ENCODE results near the gene RPTOR. TPM values are rescaled to one million over a fixed set of nuclear protein-coding genes. Genes with fewer than 3 reads are reported as not detected.

Gene RPTOR
- total RNA-seq, 1 experiment from 2014 or later: 10.1 TPM

DNA sequence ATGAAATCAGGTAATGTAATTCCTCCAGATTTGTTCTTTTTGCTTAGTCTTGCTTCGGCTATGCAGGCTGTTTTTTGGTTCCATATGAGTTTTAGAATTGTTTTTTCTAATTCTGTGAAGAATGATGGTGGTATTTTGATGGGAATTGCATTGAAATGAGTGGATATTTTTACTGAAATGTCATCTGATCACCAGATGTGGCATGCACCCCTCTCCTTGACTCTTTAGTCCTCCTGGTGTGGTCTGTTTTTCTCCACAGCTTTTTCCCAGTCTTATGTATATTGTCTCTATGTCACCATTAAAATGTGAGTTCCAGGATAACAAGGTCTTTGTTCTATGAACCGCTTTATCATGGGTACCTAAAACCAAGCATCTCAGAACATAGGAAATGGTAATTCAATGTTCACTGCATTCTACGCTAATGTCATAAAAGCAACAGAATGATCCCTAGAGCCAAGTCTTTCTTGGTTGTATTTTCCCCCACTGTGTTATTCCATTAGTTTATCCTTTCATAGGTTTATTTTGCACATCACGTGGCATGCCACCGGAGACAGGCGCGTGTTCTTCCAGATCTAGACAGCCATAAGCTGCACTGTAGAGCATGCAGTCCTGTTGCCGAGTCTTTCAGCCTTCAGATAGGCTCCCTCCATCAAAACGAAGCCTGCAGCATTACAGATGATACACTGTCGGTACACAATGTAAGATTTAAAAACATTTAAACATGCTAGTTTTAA, 172.5 kb downstream of the RPTOR start:
- DNase-seq (ENCODE audit: low read depth): peak; percentile 44

DNA sequence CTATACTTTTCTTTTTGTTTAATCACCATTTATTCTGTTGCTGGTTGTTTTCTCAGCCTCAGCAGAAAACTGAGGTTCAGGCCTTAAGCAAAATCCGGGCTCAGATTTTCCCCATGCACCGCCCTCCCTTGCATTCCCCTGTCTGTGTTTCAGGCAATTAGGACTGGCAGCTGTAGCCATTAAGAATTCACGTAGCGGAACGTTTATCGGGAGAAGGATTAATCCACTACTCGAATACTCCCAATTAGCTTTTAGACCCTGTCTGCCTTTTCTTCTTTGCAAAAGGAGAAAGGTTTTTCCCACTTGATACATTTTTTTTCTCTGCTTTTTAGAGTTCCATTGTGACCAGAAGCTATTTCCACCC, 173.1 kb downstream of the RPTOR start:
- DNase-seq (ENCODE audit: low read depth): no peak

DNA sequence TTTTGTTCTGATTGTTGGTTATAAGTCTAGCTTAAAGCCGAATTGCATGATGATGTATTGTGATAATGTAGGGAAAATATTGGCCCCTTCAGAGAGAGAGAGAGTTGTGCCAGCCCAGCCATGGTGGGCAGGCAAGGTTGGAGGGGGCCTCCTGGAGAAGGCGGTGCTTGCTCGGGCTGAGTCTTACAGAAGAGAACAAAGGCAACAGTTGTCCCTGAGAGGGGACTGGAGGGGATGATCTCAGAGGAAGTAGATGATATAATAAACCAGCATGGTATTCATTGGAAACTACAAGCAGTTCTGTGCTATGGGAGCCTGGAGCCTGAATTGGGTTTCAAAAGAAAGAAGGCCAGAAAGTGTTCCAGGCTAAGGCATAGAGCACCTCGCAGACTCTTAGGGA, 173.8 kb downstream of the RPTOR start:
- peak; percentile 34 for DNase-seq (ENCODE audit: low read depth)

DNA sequence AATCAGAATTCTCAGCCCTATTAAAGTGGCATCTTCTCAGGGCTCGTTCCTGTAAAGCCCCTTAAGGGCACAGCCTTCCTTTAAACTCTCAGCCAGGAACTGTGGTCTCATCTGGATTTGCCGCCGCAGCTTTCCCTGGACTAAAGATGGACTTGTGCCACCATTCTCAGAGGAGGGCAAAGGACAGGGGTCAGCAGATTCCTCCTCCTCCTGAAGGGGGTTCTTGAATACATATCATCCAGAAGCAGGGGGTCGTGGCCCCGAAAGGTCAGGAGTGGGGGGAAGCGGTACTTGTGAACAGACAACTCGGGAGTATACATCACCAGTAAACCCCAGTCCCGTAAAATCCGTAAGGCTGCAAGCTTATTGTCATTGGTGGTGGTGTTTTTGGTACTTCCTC, 174.8 kb downstream of the RPTOR start:
- no peak for DNase-seq (ENCODE audit: low read depth)

DNA sequence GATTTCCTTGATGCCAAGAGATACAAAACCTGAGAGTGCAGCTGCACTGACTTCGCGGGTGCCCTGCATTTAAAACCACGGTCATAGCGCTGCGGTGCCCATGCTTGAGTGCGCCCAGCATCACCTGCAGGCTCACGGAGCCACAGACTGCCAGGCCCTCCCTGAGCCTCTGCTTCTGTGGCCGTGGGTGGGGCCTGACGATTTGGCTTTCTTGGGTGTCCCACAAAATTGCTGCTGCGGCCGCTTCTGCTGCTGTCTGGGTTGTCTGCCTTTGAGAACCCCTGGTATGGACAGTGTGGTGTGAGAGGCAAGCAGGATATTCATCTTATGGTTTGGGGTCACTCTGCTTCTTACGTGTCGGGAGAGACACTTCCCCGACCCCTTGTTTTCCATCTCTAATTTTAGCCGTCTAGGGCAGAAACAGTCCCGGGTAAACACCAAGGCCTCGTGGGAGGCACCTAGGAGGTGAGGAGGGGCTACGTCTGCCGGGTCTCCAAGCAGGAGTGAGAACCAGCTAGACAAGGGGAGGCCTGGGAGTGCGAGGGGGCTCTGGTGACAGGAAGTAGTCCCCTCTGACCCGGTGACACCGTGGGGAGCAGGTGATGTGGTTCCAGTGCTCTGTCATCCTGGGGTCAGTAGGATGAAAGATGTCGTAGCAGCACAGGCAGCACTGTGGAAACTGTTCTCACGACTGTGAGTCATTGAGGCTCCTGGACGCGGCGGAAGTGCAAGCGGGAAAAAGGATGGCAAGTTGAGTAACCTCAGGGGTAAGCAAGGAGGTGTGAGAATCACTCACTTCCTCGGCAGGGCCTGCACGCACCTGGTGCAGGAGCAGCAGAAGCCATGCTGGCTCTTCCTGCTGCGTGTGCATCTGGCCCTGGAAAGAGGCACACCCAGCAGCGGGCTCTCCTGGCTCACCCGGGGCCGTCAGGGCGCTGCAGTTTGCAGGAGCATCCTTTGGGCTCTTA, 176.3 kb downstream of the RPTOR start:
- peak; percentile 81 for DNase-seq (ENCODE audit: low read depth)

DNA sequence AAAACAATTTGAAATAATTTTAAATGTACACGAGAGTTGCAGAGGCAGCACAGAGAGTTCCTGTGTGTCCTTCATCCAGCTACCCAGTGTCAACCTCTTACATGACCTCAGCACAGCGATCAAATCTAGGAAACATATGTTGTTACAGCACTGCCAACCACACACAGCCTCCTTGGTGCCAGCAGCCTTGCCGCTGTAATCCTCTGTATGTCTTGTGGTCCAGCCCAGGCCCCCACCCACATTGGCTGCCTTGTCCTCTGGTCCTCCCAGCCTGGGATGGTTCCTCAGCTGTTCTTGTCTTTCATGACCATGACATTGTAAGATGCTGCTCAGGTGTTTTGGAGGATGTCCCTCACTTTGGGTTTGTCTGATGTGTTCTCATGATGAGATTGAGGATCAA, 178.0 kb downstream of the RPTOR start:
- DNase-seq (ENCODE audit: low read depth): no peak

DNA sequence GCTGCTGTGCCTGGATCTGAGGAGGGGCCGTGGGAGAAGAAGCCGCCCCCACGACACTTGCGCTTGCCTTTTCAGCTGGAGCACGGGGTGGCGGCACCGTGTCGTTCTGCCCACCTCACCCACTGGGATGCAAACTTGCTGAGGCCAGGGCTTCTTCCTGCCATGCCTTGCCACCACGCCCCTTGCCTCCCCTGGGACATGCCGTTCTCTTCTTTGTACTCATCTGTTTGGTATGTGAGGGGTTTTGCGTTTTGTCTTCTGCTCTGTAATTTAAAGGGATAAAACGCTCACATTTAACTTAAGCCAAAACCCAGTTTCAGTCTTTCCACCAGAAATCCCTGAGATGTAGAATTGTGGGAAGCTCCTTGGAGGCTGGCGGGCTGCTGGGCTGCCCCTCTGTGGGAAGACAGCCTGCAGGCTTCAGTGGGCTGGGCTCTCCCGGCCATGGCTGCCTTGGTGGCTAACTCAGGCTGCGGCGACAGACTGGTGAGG, 180.2 kb downstream of the RPTOR start:
- DNase-seq (ENCODE audit: low read depth): peak; percentile 86

DNA sequence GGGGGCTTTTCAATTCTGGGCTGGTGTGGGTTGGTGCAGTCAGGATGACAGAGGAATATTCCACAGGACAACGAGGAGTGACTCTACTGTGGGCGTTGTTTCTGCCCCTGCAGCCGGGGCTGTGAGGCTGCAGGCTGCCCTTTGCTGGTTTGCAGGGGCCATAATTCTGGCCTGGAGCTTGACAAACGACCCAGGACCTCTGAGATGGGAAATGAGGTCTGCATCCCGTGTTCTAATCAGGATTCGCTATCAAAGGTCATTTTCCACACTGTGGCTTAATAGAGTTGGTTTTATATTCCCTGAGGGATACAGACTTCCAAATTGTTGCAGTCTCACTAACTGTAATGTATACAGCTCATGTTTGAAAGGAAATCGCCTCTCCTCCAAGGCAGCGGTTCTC, 180.9 kb downstream of the RPTOR start:
- peak; percentile 58 for DNase-seq (ENCODE audit: low read depth)

DNA sequence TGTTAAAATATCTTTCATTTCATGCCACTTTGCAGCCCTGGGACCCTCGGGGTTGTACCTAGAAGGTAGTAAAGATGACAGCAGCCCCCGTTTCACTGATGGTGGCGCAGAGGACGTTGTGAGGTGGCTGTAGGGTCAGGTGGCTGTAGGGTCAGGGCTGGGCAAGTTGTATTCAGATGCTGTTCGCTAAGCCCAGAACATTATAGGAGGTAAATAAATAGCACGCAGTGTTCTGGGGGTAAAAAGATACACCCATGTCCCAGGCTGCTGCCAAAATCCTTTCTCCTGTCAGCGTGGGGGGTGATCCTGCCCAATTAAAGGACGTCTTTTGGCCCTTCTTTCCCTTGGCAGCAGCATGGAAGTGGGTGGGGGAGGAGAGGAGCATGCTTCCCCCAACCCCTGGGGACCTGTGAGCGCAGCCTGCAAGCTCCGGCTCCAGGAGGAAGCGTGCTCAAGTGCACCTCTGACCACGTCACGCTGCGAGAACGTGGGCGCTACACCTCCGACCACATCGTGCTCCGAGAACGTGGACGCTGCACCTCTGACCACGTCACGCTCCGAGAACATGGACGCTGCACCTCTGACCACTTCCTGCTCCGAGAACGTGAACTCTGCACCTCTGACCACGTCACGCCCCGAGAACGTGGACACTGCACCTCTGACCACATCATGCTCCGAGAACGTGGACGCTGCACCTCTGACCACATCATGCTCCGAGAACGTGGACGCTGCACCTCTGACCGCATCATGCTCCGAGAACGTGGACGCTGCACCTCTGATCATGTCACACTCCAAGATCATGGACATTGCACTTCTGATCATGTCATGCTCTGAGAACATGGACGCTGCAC, 182.1 kb downstream of the RPTOR start:
- no peak for DNase-seq (ENCODE audit: low read depth)

DNA sequence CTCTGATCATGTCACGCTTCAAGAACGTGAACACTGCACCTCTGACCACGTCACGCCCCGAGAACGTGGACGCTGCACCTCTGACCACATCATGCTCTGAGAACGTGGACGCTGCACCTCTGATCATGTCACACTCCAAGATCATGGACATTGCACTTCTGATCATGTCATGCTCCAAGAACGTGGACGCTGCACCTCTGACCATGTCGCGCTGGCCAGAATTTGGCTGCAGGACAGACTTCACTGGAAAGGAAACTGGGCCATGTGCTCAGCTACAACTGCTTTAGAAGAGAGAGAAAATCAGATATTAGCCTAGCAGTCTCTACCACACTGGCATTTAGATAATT, 182.7 kb downstream of the RPTOR start:
- DNase-seq (ENCODE audit: low read depth): no peak

DNA sequence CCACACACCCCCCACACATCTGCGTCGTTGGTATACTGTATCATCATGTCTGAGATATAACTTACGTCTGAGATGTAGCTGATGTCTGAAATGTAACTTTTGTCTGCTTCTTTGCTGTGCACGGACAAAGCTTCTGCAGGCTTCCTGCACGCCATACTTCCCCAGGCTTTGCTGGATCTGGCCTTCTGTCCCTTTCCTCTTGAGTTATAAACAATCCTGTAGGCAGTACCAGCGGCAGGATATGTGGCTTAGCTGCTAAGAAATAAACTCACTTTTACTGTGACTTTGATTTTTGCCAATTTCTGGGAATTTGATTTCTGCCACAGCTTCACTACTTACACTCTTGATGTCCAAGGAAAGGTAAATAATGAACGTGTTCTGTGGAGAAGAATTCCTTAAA, 184.4 kb downstream of the RPTOR start:
- no peak for DNase-seq (ENCODE audit: low read depth)

DNA sequence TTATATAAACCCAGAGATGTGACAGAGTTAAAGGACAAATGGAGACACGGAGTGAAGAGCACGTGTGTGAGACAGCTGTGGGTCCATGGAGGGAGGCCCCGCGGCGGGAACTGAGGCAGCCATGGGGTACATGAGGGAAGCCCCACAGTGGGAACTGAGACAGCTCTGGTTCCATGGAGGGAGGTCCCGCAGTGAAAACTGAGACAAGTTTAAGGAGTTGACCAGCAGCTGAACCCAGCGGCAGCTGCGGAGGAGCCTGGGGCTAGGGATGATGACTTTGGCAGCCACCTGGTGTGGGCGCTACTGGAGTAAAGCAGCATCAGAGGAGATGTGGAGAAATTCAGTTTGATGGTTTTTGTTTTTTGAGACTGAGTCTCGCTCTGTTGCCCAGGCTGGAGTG, 185.1 kb downstream of the RPTOR start:
- no peak for DNase-seq (ENCODE audit: low read depth)

DNA sequence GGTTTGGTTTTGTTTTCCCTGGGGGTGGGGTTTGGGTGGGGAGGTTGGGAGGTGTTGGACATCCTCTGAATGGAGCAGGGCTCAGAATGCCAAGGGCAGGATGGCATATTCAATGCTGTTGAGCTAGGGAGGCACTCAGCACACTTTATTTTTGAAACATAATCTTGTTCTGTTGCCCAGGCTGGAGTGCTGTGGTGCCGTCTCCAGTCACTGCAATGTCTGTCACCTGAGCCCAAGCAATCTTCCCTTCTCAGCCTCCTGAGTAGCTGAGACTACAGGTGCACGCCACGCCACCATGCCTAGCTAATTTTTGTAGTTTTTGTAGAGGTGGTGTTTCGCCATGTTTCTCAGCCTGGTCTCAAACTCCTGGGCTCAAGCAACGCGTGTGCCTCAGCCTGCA, 186.1 kb downstream of the RPTOR start:
- no peak for DNase-seq (ENCODE audit: low read depth)

DNA sequence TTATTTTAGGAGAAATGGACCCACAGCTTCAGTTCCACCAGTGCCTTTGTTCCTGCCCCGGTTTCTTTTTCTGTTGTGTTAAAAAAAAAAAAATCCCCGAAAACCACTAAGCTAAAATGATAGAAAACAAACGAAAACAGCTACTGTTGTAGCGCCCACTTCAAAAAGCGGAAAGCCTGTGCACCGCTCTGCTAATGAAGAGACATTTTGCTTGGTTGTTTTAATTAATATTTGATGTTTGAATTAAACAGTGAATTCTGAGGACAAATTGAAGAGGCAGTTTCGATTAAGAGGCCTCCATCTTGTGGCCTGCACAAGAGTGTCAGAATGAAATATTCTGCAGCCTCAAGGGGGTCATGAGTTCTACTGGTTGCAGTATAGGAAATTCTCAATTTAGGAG, 186.7 kb downstream of the RPTOR start:
- no peak for DNase-seq (ENCODE audit: low read depth)

DNA sequence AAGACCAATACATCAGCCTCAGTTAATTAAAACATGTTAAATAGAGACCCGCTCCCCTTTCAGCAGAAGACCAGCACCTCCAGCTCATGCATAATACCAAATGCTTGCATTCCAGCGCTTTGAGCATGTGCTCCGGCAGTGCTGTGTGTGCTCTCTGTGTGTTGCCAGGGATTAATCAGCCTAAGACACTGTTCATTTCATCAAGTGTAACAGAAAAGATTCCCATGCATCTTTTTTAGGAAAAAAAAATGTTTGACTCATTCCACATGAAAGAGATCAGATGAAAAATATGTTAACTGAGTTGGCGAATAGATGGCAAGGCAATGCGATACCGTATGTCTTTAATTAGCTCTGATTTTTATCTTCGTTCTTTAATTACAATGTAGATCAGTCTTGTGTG, 187.6 kb downstream of the RPTOR start:
- DNase-seq (ENCODE audit: low read depth): peak; percentile 75

DNA sequence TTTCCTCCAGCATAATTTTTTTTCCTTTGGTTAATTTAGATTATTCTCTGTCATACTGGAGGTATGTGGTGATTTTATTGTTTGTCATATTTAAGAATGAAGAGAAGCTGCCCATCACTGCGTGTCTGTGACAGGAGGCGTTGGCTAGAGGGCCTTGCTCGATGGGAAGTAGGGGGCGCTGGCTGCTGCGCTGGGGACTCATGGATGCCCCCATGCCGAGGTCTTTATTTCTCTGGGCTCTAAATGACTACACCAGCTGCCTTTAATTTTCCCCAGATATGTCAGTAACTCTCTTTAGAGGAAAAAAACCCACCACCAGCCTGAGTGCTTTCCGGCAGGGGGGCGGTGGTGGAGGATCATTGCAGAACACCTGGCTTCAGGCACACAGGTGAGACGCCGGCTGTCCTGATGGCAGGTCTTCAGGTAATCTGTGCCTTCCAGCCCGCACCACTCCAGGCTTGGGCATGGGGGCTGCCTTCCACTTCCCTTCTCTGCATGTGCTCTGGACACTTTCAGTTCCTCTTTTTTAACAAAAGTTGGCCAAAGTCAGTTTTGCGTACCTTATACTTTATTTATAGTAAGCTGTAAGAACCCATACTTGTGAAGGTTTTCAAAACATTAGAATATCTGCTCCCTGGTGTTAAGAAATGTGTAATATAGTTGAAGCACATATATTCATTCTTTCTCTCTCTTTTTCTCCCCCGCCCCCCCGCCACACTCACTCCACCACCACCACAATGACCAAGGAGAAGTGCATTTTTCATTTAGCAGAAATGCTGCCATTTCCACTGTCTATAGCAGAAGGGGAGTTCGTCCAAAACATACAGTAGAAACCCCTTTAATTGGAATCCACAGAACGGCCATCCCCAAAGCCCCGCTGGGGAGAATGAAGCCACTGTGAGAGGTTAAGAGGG, 192.7 kb downstream of the RPTOR start:
- DNase-seq (ENCODE audit: low read depth): no peak

DNA sequence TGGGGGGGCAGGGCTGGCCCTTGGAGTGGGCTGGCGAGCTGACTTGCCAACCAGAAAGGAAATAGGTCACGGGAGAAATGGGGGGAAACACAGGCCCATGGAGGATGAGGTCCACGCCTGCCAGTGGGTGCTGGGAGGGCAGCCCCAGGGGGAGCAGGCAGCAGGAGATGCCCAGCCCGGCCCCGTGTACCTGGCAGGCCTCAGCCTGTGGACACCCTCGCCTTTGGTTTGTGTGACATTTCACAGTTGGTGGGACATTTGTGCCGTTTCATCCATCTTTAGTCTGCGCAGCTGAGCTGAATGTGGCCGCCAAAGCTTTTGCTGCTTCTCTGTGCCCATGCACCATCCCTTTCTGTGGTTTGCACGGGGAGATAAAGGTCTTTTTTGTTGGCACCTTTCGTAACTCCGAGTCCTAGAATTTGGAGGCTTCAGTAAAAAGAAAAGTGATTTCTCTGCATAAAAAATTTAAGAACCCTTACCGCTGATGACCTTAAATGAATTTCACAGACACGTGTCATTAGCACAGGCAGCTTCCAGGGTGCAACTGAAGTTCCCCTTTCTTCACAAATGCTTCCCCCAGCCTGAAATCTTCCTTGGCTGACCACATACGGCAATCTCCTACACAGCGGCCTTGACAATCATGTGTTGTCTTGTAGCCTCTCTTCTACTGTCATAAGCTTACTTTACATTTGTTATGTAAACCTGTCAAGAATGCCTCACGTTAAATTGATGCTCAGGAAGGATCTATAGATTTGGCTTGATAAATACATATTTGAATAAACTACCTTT, 193.6 kb downstream of the RPTOR start:
- no peak for DNase-seq (ENCODE audit: low read depth)

DNA sequence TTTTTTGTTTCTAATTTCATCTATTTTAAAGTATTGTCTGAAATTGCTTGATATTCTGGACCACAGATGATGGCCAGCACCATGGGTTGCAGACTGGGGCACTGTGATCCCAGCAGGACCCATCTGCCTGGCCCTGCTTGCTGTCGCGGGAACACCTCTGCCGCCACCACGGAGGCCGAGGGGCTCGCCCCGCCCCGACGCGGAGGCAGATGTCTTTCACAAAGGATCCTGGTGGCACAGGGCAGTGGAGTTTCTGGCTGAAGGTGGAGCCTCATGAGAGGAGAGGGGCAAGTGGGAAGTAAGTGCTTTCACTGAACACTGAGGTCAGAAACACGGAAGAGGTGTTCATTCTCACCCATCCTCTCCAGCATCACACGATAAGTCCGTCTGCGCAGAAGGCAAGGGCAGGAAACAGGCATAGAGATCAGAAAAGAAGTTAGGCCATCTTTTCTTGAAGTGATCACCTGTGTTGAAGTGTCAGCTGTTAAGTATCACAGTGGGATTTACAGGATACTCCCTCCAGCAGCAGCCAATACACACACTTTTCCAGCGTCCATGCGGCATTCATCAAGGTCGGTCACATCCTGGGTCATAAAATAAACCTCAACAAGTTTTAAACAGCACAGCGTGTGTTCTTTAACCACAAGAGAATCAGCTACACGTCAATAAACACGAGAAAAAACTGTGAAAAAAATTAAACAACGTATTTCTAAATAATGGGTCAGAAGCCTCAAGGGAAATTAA, 194.5 kb downstream of the RPTOR start:
- no peak for DNase-seq (ENCODE audit: low read depth)

DNA sequence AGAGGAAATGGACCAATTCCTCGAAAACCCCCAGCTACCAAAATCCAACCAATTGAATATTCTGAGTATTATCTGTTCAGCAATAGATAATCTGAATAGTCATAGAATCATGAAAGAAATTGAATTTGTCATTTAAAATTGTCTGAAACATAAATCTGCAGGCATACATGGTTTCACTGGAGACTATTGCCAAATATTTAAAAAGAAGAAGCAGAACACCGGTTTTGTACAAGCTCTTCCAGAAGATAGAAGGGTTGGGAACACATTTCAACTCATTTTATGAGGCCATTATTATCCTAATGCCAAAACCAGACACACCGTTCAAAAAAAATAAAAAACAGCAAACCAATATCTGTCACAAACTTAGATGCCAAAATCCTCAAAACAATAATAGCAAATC, 195.5 kb downstream of the RPTOR start:
- no peak for DNase-seq (ENCODE audit: low read depth)

DNA sequence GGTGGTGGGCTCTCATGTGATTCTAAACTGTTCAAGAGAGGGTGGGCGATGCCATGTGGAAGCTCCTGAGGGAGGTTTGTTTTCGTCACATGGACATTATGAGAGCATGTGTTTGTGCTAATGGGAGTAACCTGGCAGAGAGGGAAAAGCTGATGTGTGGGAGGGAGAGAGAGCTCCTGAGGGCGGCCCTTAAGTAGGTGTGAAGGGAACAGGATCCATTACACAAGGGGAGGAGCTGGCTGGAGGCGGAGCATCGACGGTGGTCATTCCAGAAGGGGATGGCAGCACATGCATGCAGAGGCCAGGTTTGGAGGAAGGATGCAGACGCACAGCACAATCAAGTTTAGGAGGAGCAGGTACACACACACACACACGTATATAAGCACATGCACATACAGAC, 197.5 kb downstream of the RPTOR start:
- no peak for DNase-seq (ENCODE audit: low read depth)

Measured in RPMI7951 (cell line).